Measurements from ENCODE around the gene RBM34. TPM values are rescaled to one million over a fixed set of nuclear protein-coding genes. Genes with fewer than 3 reads are reported as not detected.

Gene RBM34
- total RNA-seq, 1 experiment from 2014 or later, result 106 TPM

DNA sequence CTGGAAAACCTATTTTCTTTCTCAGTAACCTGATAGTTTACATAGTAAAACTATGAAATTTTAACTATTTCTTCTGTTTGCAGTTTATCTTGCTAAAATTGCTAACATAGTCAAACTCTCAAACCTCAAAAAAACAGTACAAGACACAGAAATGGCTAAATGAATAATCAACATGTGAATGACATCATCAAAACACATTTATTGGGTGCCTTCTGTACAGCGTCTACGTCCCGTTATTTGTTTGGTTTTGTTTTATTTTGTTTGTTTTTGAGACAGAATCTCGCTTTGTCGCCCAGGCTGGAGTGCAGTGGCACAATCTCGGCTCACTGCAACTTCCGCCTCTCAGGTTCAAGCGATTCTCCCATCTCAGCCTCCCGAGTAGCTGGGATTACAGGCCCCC lies 11.2 kb downstream of the RBM34 start:
- POLR2A ChIA-PET (ENCODE audit: unreplicated experiment), result no interaction called here
- H3K36me3 ChIP-seq (ENCODE audit: low read depth), result peaks cover 26% of the 10 kb centered on the region
- H2AFZ ChIP-seq, result no peak overlapping the region
- no peaks in the 10 kb centered on the region for H3K79me2 ChIP-seq (ENCODE audit: low read depth)
- BruUV-seq (replicated peaks), result no TSS peak
- peaks cover 13% of the 10 kb centered on the region for H3F3A ChIP-seq (ENCODE audit: insufficient read depth, low read depth)
- TF ChIP-seq EZH2 (IDR thresholded peaks at IDR 0.05; ENCODE audit: low read depth), result no peak
- TF ChIP-seq CTCF (conservative IDR thresholded peaks at IDR 0.05), result no peak
- CTCF ChIA-PET, result interaction anchor here (0.6 kb wide), 1 partner anchor 272 kb away, joined by 9 read pairs; no protein-coding TSS in a partner anchor
- H3K27ac ChIP-seq, result no peak overlapping the region
- no peaks in the 10 kb centered on the region for H3K27me3 ChIP-seq (ENCODE audit: insufficient read depth, low read depth)
- intact Hi-C loops (cut with micrococcal nuclease; ENCODE audit: unreplicated experiment), result no loop called here
- H4K20me1 ChIP-seq (ENCODE audit: insufficient read depth), result no peaks in the 10 kb centered on the region
- H3K4me1 ChIP-seq (replicated peaks; ENCODE audit: insufficient read depth), result no peaks in the 10 kb centered on the region
- no peaks in the 10 kb centered on the region for H3K9me2 ChIP-seq (ENCODE audit: insufficient read depth)
- DNase-seq, result no peak
- no peak overlapping the region for H3K4me2 ChIP-seq
- no peaks in the 10 kb centered on the region for H3K9me3 ChIP-seq (ENCODE audit: insufficient read depth, low read depth)
- H3K4me3 ChIP-seq, result no peak overlapping the region

- peaks cover 24% of the 10 kb centered on the region for H3K36me3 ChIP-seq (ENCODE audit: low read depth)
- H3K4me3 ChIP-seq, result no peak overlapping the region
- H3K4me2 ChIP-seq, result no peak overlapping the region
- H3K9me3 ChIP-seq (ENCODE audit: insufficient read depth, low read depth), result no peaks in the 10 kb centered on the region
- no peaks in the 10 kb centered on the region for H3K79me2 ChIP-seq (ENCODE audit: low read depth)
- no peaks in the 10 kb centered on the region for H3K4me1 ChIP-seq (replicated peaks; ENCODE audit: insufficient read depth)
- BruUV-seq (replicated peaks), result no TSS peak
- CTCF ChIA-PET, result no interaction called here
- H3K27ac ChIP-seq, result no peak overlapping the region
- no peak for DNase-seq
- H3K9me2 ChIP-seq (ENCODE audit: insufficient read depth), result no peaks in the 10 kb centered on the region
- intact Hi-C loops (cut with micrococcal nuclease; ENCODE audit: unreplicated experiment), result no loop called here
- peaks cover 4% of the 10 kb centered on the region; the same call in 1 of the 2 replicates for H3F3A ChIP-seq (ENCODE audit: insufficient read depth, low read depth)
- H2AFZ ChIP-seq, result no peak overlapping the region
- no peaks in the 10 kb centered on the region for H4K20me1 ChIP-seq (ENCODE audit: insufficient read depth)
- no peak for TF ChIP-seq CTCF (conservative IDR thresholded peaks at IDR 0.05)
- no peak for TF ChIP-seq EZH2 (IDR thresholded peaks at IDR 0.05; ENCODE audit: low read depth)
- H3K27me3 ChIP-seq (ENCODE audit: insufficient read depth, low read depth), result no peaks in the 10 kb centered on the region
- POLR2A ChIA-PET (ENCODE audit: unreplicated experiment), result no interaction called here
Measured at GRCh38 chr1:235147269-235147668, 13.8 kb downstream of the RBM34 start.

DNA sequence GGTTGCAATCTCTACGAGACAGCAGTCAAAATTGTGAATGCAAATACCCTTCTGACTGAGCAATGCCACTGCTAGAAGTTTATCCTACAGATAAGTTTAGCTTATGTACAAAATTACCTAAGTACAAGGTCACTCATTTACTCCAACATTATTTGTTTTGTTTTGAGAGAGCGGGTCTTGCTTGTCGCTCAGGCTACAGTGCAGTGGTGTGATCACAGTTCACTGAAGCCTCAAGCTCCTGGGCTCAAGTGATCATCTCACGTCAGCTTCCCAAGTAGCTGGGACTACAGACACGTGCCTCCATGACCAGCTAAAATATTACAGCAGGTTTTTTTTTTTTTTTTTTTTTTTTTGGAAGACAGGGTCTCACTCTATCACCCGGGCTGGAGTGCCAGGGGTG lies 15.4 kb downstream of the RBM34 start:
- TF ChIP-seq EZH2 (IDR thresholded peaks at IDR 0.05; ENCODE audit: low read depth), result no peak
- TF ChIP-seq CTCF (conservative IDR thresholded peaks at IDR 0.05), result no peak
- DNase-seq, result no peak
- no peaks in the 10 kb centered on the region for H3K79me2 ChIP-seq (ENCODE audit: low read depth)
- peaks cover 38% of the 10 kb centered on the region for H3K36me3 ChIP-seq (ENCODE audit: low read depth)
- no peaks in the 10 kb centered on the region for H3K27me3 ChIP-seq (ENCODE audit: insufficient read depth, low read depth)
- no peaks in the 10 kb centered on the region for H4K20me1 ChIP-seq (ENCODE audit: insufficient read depth)
- BruUV-seq (replicated peaks), result no TSS peak
- H3K4me3 ChIP-seq, result no peak overlapping the region
- H3K4me1 ChIP-seq (replicated peaks; ENCODE audit: insufficient read depth), result no peaks in the 10 kb centered on the region
- H3K27ac ChIP-seq, result no peak overlapping the region
- POLR2A ChIA-PET (ENCODE audit: unreplicated experiment), result no interaction called here
- H3K4me2 ChIP-seq, result no peak overlapping the region
- H2AFZ ChIP-seq, result no peak overlapping the region
- intact Hi-C loops (cut with micrococcal nuclease; ENCODE audit: unreplicated experiment), result no loop called here
- CTCF ChIA-PET, result interaction anchor here (0.5 to 0.6 kb wide), 3 partner anchors 106 to 1063 kb away, joined by 3 to 5 read pairs (median 4); no protein-coding TSS in a partner anchor
- H3K9me3 ChIP-seq (ENCODE audit: insufficient read depth, low read depth), result no peaks in the 10 kb centered on the region
- no peaks in the 10 kb centered on the region for H3K9me2 ChIP-seq (ENCODE audit: insufficient read depth)
- peaks cover 4% of the 10 kb centered on the region; the same call in 1 of the 2 replicates for H3F3A ChIP-seq (ENCODE audit: insufficient read depth, low read depth)

Data from PC-9 (cell line).